ENCODE results near the gene MLLT10. TPM values are rescaled to one million over a fixed set of nuclear protein-coding genes. Genes with fewer than 3 reads are reported as not detected.
"Not testable (repeated sequence)": the region's sequence is repeated elsewhere in the genome, so short reads cannot be mapped to it uniquely, and the experiment has no call there.

MLLT10 gene
- polyA plus RNA-seq, 3 donors from 2014 or later, result 0.81 to 5.1 (median 4.8) TPM

GRCh38 chr10:21712975-21713374, 178.9 kb downstream of the MLLT10 start:
- Mint-ChIP-seq H3K4me1 (no peaks in the 10 kb centered on the region), H3K27me3 (ENCODE audit: low read depth in 3 of 3) (peaks cover 0 to 2% (median 0%) of the 10 kb centered on the region in 3 donors), H3K9me3 (no peaks in the 10 kb centered on the region), H3K27ac (no peak overlapping the region), H3K4me3 (no peak overlapping the region), H3K36me3 (peaks cover 16 to 32% (median 31%) of the 10 kb centered on the region in 3 donors)
- no peak for DNase-seq

- Mint-ChIP-seq H3K4me1 (no peaks in the 10 kb centered on the region), H3K36me3 (peaks cover 6 to 28% (median 25%) of the 10 kb centered on the region in 3 donors), H3K27ac (no peak overlapping the region), H3K27me3 (ENCODE audit: low read depth in 3 of 3) (peaks cover 0 to 2% (median 0%) of the 10 kb centered on the region in 3 donors), H3K4me3 (no peak overlapping the region), H3K9me3 (no peaks in the 10 kb centered on the region)
- DNase-seq, result no peak
Observed at GRCh38 chr10:21715531-21716195, 181.6 kb downstream of the MLLT10 start.

- not testable (repeated sequence) for H3K27me3 Mint-ChIP-seq (ENCODE audit: low read depth in 3 of 3)
Observed at GRCh38 chr10:21717437-21718054, 183.5 kb downstream of the MLLT10 start.

DNA sequence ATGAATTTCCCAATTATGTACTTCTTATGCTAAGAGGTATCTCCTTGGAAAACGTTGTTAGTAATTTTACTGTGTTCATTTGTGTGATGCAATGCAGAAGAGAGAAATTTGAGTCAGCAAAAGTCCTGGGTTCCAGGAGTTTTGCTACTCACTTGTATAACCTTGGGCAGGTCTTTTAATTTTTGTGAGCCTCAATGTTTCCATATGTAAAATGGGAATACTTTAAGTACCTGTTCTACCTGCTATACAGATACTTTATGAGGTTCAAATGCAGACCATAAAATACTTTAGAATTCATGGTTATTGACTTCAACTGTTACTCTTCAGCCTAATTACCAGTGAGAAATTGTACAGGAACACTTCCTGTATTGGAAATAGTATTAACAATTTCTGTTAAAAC, 185.5 kb downstream of the MLLT10 start:
- Mint-ChIP-seq H3K4me3 (no peak overlapping the region), H3K27me3 (ENCODE audit: low read depth in 3 of 3) (no peaks in the 10 kb centered on the region), H3K4me1 (peaks cover 3 to 6% of the 10 kb centered on the region in 2 donors), H3K36me3 (peaks cover 6 to 22% (median 17%) of the 10 kb centered on the region in 3 donors), H3K9me3 (no peaks in the 10 kb centered on the region), H3K27ac (no peak overlapping the region)
- no peak for DNase-seq

More at GRCh38 chr10:21717437-21718054, 183.5 kb downstream of the MLLT10 start:
- DNase-seq, H3K4me1 Mint-ChIP-seq, H3K4me3 Mint-ChIP-seq, H3K27ac Mint-ChIP-seq, H3K9me3 Mint-ChIP-seq: not testable (repeated sequence)
- peaks cover 6 to 28% (median 27%) of the 10 kb centered on the region in 3 donors for H3K36me3 Mint-ChIP-seq

GRCh38 chr10:21720090-21720489, 186.1 kb downstream of the MLLT10 start:
- no peak for DNase-seq
- H3K4me1 Mint-ChIP-seq, result peaks cover 9 to 12% of the 10 kb centered on the region in 2 donors
- H3K27me3 Mint-ChIP-seq (ENCODE audit: low read depth in 3 of 3), result no peaks in the 10 kb centered on the region
- no peak overlapping the region for H3K27ac Mint-ChIP-seq
- H3K9me3 Mint-ChIP-seq, result no peaks in the 10 kb centered on the region
- H3K4me3 Mint-ChIP-seq, result no peak overlapping the region
- peaks cover 3 to 17% (median 15%) of the 10 kb centered on the region in 3 donors for H3K36me3 Mint-ChIP-seq

- Mint-ChIP-seq H3K27ac (no peak overlapping the region), H3K4me3 (no peak overlapping the region), H3K4me1 (peaks cover 11 to 13% of the 10 kb centered on the region in 2 donors), H3K36me3 (peaks cover 0 to 12% (median 8%) of the 10 kb centered on the region in 3 donors), H3K27me3 (ENCODE audit: low read depth in 3 of 3) (no peaks in the 10 kb centered on the region), H3K9me3 (no peaks in the 10 kb centered on the region)
- no peak for DNase-seq
Observed at GRCh38 chr10:21721000-21721665, 187.1 kb downstream of the MLLT10 start.

DNA sequence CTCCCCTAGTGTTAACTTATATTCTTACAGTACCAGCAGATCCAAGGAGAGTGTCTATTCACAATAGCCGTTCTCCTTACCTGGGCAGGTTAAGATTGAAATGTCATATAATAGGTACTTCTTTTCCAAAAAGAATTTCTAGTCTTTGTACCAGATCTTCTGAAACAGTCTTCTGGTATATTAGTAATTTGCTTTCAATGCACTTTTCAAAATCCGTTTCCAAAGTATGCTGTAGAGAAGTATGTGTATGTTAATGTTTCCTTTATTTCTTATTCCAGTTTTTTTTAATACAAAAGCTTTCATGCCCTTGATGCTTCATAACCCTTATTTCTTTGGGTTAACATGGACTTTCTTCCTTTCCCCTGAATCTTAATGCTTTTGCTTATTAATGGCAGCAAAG, 188.2 kb downstream of the MLLT10 start:
- Mint-ChIP-seq H3K4me1 (peaks cover 14 to 20% of the 10 kb centered on the region in 2 donors), H3K27ac (no peak overlapping the region), H3K4me3 (no peak overlapping the region)

DNA sequence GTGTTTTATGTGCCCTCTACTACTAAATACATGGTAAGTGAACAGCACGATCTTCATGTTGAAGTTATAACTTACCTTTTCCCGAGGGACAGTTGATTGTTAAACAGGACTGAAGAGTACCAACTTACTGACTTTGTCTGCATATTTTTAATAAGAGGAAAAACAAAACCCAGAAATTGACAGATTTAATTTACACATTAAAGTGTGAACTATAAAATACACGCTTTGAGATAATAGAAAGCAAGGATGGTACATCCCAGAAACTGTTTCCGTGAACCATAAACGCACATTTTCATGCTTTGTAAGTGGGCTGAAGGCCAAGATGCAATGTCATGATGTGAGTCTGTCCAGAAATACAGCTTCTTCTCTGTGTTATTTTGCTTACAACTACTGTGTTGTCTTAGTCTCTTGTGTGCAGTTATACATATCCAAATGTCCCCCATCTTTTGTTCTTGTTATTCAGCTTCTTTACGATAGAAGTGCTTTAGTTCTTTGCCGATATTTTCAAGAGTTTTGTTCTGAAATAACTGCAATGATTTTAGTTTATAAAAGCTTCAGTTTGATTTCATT, 190.1 kb downstream of the MLLT10 start:
- H3K4me1 Mint-ChIP-seq, result peaks cover 22 to 30% of the 10 kb centered on the region in 2 donors
- no peak overlapping the region for H3K4me3 Mint-ChIP-seq
- no peaks in the 10 kb centered on the region for H3K9me3 Mint-ChIP-seq

More for the DNA sequence above, 188.2 kb downstream of the MLLT10 start:
- Mint-ChIP-seq H3K27me3 (ENCODE audit: low read depth in 3 of 3) (no peaks in the 10 kb centered on the region), H3K9me3 (no peaks in the 10 kb centered on the region), H3K36me3 (peaks cover 4 to 14% (median 12%) of the 10 kb centered on the region in 3 donors)
- DNase-seq, result no peak

DNA sequence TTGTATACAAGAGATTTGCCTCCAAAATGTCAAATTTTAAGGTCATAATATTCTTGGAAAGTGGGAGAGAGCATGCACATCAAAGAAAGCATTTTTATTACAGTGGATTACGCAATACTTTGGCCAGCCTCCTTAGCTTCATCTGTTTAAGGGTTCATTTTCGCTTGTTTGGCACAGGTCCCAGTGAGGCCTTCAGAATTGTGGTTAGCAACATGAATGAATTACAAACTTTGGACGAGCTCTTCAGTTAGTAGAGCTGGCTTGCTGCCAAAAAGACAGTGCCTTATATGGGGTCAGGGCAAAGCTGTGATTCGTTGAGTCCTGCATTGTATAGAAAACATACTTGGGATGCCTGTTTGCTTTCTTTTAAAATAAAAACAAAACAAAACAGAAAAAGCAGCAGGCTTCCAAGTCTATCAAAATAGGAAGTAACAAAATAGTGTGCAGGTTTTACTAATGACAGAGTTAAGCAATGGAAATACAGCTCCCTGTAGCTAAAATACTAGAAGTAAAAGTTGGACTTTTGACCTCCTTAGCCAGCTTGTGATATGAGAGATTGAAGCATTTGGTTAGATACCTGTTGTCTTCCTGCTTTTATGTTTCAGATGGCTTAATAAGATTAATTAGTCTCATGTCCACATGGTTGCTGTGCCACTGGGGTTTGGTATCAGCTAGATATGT, 190.8 kb downstream of the MLLT10 start:
- H3K9me3 Mint-ChIP-seq, result no peaks in the 10 kb centered on the region
- H3K4me3 Mint-ChIP-seq, result no peak overlapping the region
- peak; percentile 33 to 68 (median 38) for DNase-seq
- peaks cover 4 to 8% (median 6%) of the 10 kb centered on the region in 3 donors for H3K36me3 Mint-ChIP-seq
- peak overlapping the region in 2 of 6 donors; percentile 32 to 41 for H3K27ac Mint-ChIP-seq
- H3K4me1 Mint-ChIP-seq, result peaks cover 22 to 30% of the 10 kb centered on the region in 2 donors
- no peaks in the 10 kb centered on the region for H3K27me3 Mint-ChIP-seq (ENCODE audit: low read depth in 3 of 3)

More for the DNA sequence above, 190.1 kb downstream of the MLLT10 start:
- H3K36me3 Mint-ChIP-seq, result peaks cover 4 to 10% (median 6%) of the 10 kb centered on the region in 3 donors
- H3K27ac Mint-ChIP-seq, result peak overlapping the region in 1 of 6 donors; percentile 41
- no peak for DNase-seq
- no peaks in the 10 kb centered on the region for H3K27me3 Mint-ChIP-seq (ENCODE audit: low read depth in 3 of 3)

DNA sequence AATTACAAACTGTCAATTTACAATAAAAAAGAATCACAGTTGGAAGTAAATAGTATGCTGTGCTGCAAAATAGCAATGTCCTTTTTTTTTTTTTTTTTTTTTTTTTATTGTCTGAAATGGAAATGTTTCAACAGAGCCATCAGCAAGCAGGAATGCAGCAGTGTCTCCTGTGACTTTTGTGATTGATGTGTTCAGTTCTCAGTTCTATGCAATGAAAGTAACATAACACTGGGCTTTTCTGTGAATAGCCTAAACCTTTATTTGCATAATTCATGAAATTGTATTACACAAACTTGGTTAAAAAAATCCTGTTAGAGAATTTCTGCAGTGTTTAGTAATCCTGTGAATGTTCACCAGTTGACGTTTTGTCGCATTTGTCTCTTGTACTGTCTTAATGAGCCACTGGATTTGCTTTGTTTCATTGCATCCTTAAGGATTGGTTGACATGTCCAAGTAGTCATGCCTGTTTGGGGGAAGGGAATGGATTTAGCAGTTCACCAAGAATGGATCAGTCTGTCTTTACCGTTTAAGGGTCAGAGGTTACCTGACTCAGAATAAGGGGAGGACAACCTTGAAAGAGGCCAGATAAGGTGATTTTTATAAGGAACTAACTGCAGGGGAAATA, 192.7 kb downstream of the MLLT10 start:
- Mint-ChIP-seq H3K36me3 (peaks cover 6 to 8% (median 7%) of the 10 kb centered on the region in 3 donors), H3K9me3 (no peaks in the 10 kb centered on the region), H3K4me3 (no peak overlapping the region), H3K27me3 (ENCODE audit: low read depth in 3 of 3) (no peaks in the 10 kb centered on the region), H3K27ac (no peak overlapping the region), H3K4me1 (peaks cover 22 to 30% of the 10 kb centered on the region in 2 donors)
- no peak for DNase-seq

- Mint-ChIP-seq H3K27me3 (ENCODE audit: low read depth in 3 of 3) (no peaks in the 10 kb centered on the region), H3K27ac (no peak overlapping the region), H3K9me3 (no peaks in the 10 kb centered on the region), H3K4me3 (no peak overlapping the region), H3K4me1 (peaks cover 22 to 30% of the 10 kb centered on the region in 2 donors), H3K36me3 (peaks cover 7 to 8% (median 7%) of the 10 kb centered on the region in 3 donors)
- no peak for DNase-seq
Observed at GRCh38 chr10:21727452-21728168, 193.6 kb downstream of the MLLT10 start.

- Mint-ChIP-seq H3K4me3 (no peak overlapping the region), H3K36me3 (peaks cover 7 to 8% (median 7%) of the 10 kb centered on the region in 3 donors), H3K4me1 (peaks cover 22 to 30% of the 10 kb centered on the region in 2 donors), H3K27ac (no peak overlapping the region), H3K9me3 (no peaks in the 10 kb centered on the region), H3K27me3 (ENCODE audit: low read depth in 3 of 3) (no peaks in the 10 kb centered on the region)
- DNase-seq, result no peak
Observed at GRCh38 chr10:21728618-21729017, 194.6 kb downstream of the MLLT10 start.

Data from immature natural killer cell (primary cell).